ENCODE data around the gene DEAF1. TPM values are rescaled to one million over a fixed set of nuclear protein-coding genes. Genes with fewer than 3 reads are reported as not detected.

Gene DEAF1
- total RNA-seq, 2 donors from 2014 or later = 40.5 to 66.1 TPM

DNA sequence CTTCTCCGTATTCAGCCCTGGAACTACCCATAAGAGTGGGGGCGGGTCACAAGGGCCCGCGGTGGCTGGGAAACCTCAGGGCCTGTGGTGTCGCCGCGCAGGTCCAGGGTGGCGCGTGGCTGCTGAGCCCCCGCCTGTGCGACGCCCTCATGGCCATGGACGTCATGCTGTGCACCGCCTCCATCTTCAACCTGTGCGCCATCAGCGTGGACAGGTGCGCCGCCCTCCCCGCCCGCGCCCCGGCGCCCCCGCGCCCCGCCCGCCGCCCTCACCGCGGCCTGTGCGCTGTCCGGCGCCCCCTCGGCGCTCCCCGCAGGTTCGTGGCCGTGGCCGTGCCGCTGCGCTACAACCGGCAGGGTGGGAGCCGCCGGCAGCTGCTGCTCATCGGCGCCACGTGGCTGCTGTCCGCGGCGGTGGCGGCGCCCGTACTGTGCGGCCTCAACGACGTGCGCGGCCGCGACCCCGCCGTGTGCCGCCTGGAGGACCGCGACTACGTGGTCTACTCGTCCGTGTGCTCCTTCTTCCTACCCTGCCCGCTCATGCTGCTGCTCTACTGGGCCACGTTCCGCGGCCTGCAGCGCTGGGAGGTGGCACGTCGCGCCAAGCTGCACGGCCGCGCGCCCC is 55.6 kb downstream of the DEAF1 start:
- Mint-ChIP-seq H3K4me1 (ENCODE audit: low read depth) (peaks cover 13% of the 10 kb centered on the region), H3K4me3 (no peak overlapping the region), H3K9me3 (no peaks in the 10 kb centered on the region), H3K27ac (no peak overlapping the region), H3K27me3 (ENCODE audit: low read depth) (peaks cover 15% of the 10 kb centered on the region), H3K36me3 (ENCODE audit: insufficient read depth in 2 of 2) (peaks cover 0 to 3% of the 10 kb centered on the region in 2 donors)
- DNase-seq = no peak
- ATAC-seq (replicated peaks in 1 of 2) = peak; percentile 5 to 33

DNA sequence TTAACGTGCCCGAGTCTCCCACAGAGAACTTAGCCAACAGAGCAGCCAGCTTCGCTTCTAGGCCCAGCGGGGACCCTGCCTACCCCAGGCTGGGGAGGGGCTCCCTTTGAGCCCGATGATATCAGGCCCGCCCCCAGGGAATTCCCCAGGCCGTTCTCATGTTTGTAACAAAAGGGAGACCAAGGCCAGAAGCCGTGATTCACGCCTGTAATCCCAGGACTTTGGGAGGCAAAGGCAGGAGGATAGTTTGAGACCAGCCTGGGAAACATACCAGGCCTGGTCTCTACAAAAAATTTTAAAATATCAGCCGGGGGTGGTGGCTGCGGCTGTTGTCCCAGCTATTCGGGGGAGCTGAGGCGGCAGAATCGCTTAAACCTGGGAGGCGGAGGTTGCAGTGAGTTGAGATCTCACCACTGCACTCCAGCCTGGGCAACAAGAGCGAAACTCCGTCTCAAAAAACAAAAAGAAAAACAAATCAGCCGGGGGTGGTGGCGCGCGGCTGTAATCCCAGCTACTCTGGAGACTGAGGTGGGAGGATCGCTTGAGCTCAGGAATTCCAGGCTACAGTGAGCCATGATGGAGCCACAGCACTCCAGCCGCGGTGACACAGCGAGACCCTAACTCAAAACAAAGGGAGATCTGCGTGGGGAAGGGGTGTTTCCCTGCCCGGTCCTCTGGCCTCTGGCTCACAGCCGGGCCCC is 56.2 kb downstream of the DEAF1 start:
- Mint-ChIP-seq H3K4me1 (ENCODE audit: low read depth) (peaks cover 13% of the 10 kb centered on the region), H3K36me3 (ENCODE audit: insufficient read depth in 2 of 2) (peaks cover 0 to 3% of the 10 kb centered on the region in 2 donors), H3K27me3 (ENCODE audit: low read depth) (peaks cover 15% of the 10 kb centered on the region), H3K4me3 (peak overlapping the region; percentile 44 to 51), H3K9me3 (no peaks in the 10 kb centered on the region), H3K27ac (peak overlapping the region; percentile 57)
- ATAC-seq (replicated peaks in 1 of 2) (no peak), DNase-seq (no peak)

DNA sequence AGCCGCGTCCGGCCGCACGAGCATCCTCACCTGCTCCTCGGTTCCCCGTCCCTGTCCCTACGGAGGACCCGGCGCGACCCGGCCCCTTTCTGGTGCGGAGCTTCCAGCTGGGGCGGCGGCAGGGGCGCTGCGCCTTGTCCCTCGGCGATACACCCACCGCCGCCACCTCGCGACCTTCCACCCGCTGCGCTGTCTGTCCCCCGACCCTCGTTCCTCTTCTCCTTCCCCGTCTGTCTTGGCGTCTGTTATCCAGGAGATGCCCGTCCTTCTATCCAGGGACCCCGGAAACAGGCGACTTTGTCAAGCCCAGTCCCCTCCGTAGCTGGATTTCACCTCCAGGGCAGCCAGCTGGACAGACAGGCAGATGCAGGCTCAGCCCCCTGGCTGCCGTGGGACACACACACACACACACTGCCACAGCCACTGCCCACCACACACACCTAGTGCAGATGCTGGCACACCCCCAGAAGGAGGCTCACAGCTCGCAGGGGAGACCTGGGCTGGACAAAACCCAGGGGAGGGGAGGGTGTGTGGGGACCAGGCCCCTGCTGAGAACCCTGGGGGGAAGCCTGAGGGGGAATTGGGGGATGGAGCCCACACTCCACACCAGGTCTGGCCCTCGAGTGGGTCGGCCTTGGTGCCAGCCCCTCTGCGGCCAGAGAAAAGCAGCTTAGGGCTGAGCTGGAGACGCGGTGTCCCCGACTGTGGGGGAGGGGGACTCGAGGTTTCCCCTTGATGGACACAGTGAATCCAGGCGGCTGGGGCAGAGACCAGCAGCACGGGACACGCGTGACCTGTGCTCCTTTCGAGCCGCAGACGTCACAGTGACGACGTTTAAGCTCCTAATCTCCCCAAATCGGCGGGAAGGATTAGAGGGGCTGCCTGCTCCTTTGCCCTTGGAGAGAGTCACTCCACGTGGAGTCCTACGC is 57.2 kb downstream of the DEAF1 start:
- peaks cover 15% of the 10 kb centered on the region for H3K27me3 Mint-ChIP-seq (ENCODE audit: low read depth)
- no peak for DNase-seq
- peak overlapping the region; percentile 81 for H3K27ac Mint-ChIP-seq
- H3K9me3 Mint-ChIP-seq = no peaks in the 10 kb centered on the region
- H3K4me1 Mint-ChIP-seq (ENCODE audit: low read depth) = peaks cover 13% of the 10 kb centered on the region
- ATAC-seq (replicated peaks in 1 of 2) = peak in 1 of 2 donors; percentile 14
- peak overlapping the region; percentile 31 to 71 for H3K4me3 Mint-ChIP-seq
- peaks cover 0 to 3% of the 10 kb centered on the region in 2 donors for H3K36me3 Mint-ChIP-seq (ENCODE audit: insufficient read depth in 2 of 2)

DNA sequence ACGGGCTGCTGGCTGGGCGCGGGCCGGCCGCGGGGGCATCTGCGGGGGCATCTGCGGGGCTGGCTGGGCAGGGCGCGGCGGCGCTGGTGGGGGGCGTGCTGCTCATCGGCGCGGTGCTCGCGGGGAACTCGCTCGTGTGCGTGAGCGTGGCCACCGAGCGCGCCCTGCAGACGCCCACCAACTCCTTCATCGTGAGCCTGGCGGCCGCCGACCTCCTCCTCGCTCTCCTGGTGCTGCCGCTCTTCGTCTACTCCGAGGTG is 57.8 kb downstream of the DEAF1 start:
- H3K4me3 Mint-ChIP-seq = peak overlapping the region; percentile 31 to 71
- H3K4me1 Mint-ChIP-seq (ENCODE audit: low read depth) = peaks cover 13% of the 10 kb centered on the region
- no peak for DNase-seq
- H3K36me3 Mint-ChIP-seq (ENCODE audit: insufficient read depth in 2 of 2) = peaks cover 0 to 3% of the 10 kb centered on the region in 2 donors
- peaks cover 15% of the 10 kb centered on the region for H3K27me3 Mint-ChIP-seq (ENCODE audit: low read depth)
- H3K9me3 Mint-ChIP-seq = no peaks in the 10 kb centered on the region
- no peak overlapping the region for H3K27ac Mint-ChIP-seq
- ATAC-seq (replicated peaks in 1 of 2) = peak in 1 of 2 donors; percentile 4

DNA sequence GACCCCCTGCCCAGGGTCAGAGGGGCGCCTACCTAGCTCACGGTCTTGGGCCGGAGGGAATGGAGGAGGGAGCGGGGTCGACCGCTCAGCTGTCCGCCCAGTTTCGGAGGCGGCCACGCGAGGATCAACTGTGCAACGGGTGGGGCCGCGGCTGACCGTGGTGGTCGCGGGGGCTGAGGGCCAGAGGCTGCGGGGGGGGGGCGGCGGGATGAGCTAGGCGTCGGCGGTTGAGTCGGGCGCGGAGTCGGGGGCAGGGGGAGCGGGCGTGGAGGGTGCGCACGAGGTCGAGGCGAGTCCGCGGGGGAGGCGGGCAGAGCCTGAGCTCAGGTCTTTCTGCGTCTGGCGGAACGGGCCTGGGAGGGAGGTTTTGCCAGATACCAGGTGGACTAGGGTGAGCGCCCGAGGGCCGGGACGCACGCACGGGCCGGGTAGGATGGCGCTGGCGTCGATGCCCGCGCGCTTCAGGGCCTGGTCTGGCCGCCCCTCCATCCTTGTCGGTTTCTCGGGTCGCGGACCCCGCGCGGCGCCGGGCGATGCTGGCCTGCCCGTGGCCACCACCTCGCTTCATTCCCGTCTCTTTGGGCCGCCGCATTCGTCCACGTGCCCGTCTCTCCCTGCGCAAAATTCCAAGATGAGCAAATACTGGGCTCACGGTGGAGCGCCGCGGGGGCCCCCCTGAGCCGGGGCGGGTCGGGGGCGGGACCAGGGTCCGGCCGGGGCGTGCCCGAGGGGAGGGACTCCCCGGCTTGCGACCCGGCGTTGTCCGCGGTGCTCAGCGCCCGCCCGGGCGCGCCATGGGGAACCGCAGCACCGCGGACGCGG is 58.3 kb downstream of the DEAF1 start, which contains the start of gene DRD4:
TSS of gene DRD4 (plus strand) at position 759 of the 822 bp plus-strand sequence. CDS start at position 795, 36 bp downstream.
- H3K36me3 Mint-ChIP-seq (ENCODE audit: insufficient read depth in 2 of 2) = peaks cover 0 to 3% of the 10 kb centered on the region in 2 donors
- H3K4me3 Mint-ChIP-seq = peak within 1 kb of the TSS; percentile 31 to 71
- ATAC-seq (replicated peaks in 1 of 2) = peak; percentile 15 to 22
- DNase-seq = no peak
- H3K4me1 Mint-ChIP-seq (ENCODE audit: low read depth) = peaks cover 13% of the 10 kb centered on the region
- H3K27me3 Mint-ChIP-seq (ENCODE audit: low read depth) = peaks cover 15% of the 10 kb centered on the region
- H3K9me3 Mint-ChIP-seq = no peaks in the 10 kb centered on the region
- H3K27ac Mint-ChIP-seq = peak within 1 kb of the TSS; percentile 81

DNA sequence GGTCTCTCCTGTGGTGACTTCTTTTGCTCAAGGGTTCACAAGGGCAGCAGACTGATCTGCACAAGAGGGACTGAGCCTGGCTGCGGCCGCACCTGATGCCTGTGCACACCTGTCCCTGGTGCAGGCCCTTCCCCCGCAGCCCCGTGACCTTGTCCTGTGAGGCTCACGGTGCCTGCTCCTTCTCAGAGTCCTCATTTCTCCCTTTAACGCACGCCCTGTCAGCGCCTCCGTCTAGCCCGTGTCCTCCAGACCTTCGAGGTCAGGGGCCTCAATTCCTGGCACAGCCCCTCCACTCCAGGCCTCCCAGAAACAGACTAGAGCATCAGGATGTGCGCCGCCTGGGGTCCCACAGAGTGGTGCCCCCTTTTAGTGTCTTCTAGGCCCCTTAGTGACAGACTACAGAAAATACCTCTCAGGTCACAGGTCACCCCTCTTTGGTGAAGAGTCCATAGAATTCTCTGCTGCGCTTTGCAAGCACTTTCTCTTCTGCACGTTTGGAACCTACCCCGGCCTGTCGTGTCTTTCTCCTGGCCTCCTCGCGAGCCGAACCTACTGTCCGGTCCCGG is 59.0 kb downstream of the DEAF1 start:
- H3K4me3 Mint-ChIP-seq = peak overlapping the region in 1 of 2 donors; percentile 13
- DNase-seq = no peak
- no peaks in the 10 kb centered on the region for H3K9me3 Mint-ChIP-seq
- H3K27ac Mint-ChIP-seq = no peak overlapping the region
- peaks cover 15% of the 10 kb centered on the region for H3K27me3 Mint-ChIP-seq (ENCODE audit: low read depth)
- ATAC-seq (replicated peaks in 1 of 2) = no peak
- H3K36me3 Mint-ChIP-seq (ENCODE audit: insufficient read depth in 2 of 2) = peaks cover 0 to 3% of the 10 kb centered on the region in 2 donors
- peaks cover 13% of the 10 kb centered on the region for H3K4me1 Mint-ChIP-seq (ENCODE audit: low read depth)

DNA sequence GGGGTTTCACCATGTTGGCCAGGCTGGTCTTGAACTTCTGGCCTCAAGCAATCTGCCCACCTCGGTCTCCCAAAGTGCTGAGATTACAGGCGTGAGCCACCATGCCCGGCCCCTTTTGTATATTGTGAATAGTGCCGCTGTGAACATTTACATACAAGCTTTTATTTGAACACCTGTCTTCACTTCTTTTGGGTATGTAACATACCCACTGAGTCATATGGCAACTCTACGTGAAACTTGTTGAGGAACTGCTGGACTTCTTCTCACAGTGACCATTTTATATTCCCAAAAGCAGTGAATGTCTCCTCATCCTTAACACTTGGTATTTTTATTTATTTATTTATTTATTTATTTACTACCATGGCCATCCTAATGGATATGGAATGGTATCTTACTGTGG is 64.2 kb downstream of the DEAF1 start:
- Mint-ChIP-seq H3K36me3 (ENCODE audit: insufficient read depth in 2 of 2) (peaks cover 3 to 7% of the 10 kb centered on the region in 2 donors), H3K4me1 (ENCODE audit: low read depth) (peaks cover 23% of the 10 kb centered on the region), H3K27me3 (ENCODE audit: low read depth) (peaks cover 23% of the 10 kb centered on the region), H3K27ac (no peak overlapping the region), H3K9me3 (no peaks in the 10 kb centered on the region), H3K4me3 (no peak overlapping the region)
- ATAC-seq (replicated peaks in 1 of 2) = no peak
- no peak for DNase-seq

DNA sequence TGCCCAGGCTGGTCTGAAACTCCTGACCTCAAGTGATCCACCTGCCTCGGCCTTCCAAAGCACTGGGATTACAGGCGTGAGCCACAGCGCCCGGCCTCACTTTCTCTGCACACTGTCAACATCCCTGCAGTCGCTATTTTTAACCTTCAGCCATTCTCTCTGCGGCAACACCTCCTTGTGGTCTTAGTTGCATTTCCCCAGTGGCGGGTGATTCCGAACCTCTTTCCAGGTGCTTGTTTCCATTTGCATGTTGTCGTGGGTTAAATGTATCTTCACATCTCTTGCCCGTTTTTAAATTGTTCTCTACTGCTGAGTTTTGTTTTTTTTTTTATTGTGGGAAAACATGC is 65.8 kb downstream of the DEAF1 start:
- Mint-ChIP-seq H3K36me3 (ENCODE audit: insufficient read depth in 2 of 2) (peaks cover 3 to 7% of the 10 kb centered on the region in 2 donors), H3K4me3 (peak overlapping the region; percentile 68 to 76), H3K27me3 (ENCODE audit: low read depth) (peaks cover 23% of the 10 kb centered on the region), H3K27ac (peak overlapping the region; percentile 21), H3K4me1 (ENCODE audit: low read depth) (peaks cover 23% of the 10 kb centered on the region), H3K9me3 (no peaks in the 10 kb centered on the region)
- DNase-seq (no peak), ATAC-seq (replicated peaks in 1 of 2) (peak; percentile 22 to 27)

DNA sequence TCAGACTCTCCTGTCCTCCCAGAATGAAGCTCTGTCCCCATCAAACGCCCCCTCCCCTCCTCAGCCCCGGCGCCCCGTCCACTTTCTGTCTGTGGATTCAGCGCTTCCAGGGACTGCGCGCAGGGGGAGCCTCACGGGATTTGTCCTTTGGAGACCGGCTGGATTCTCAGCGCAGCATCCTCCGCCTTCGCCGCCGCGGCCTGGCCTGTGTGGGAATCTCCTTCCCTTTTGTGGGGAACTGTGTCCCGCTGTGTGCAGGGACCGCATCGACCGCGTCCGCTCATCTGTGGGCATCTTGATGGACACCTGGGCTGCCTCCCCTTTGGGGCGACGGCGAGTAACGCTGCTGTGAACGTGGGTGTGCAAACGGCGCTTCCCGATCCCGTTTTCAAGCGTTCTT is 67.0 kb downstream of the DEAF1 start:
- ATAC-seq (replicated peaks in 1 of 2) (no peak), DNase-seq (no peak)
- Mint-ChIP-seq H3K27me3 (ENCODE audit: low read depth) (peaks cover 23% of the 10 kb centered on the region), H3K9me3 (no peaks in the 10 kb centered on the region), H3K4me1 (ENCODE audit: low read depth) (peaks cover 23% of the 10 kb centered on the region), H3K36me3 (ENCODE audit: insufficient read depth in 2 of 2) (peaks cover 3 to 7% of the 10 kb centered on the region in 2 donors), H3K27ac (peak overlapping the region; percentile 31), H3K4me3 (peak overlapping the region; percentile 68 to 76)

DNA sequence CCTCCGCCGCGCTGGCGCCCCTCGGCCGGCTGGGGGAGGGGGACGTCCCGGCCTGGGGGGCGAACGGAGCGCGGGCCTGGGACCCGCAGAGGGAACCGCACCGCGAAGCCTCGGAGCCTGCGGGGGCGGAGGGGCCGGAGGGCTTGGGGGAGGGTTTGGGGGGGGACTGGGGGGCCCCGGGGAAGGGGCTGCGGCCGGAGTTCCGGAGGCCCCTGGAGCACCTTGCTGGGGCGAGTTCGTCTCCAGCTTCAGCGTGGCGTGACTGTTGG is 67.8 kb downstream of the DEAF1 start:
- Mint-ChIP-seq H3K4me3 (no peak overlapping the region), H3K27me3 (ENCODE audit: low read depth) (peaks cover 23% of the 10 kb centered on the region), H3K4me1 (ENCODE audit: low read depth) (peaks cover 23% of the 10 kb centered on the region), H3K9me3 (no peaks in the 10 kb centered on the region), H3K36me3 (ENCODE audit: insufficient read depth in 2 of 2) (peaks cover 3 to 7% of the 10 kb centered on the region in 2 donors), H3K27ac (no peak overlapping the region)
- ATAC-seq (replicated peaks in 1 of 2) (no peak), DNase-seq (no peak)

DNA sequence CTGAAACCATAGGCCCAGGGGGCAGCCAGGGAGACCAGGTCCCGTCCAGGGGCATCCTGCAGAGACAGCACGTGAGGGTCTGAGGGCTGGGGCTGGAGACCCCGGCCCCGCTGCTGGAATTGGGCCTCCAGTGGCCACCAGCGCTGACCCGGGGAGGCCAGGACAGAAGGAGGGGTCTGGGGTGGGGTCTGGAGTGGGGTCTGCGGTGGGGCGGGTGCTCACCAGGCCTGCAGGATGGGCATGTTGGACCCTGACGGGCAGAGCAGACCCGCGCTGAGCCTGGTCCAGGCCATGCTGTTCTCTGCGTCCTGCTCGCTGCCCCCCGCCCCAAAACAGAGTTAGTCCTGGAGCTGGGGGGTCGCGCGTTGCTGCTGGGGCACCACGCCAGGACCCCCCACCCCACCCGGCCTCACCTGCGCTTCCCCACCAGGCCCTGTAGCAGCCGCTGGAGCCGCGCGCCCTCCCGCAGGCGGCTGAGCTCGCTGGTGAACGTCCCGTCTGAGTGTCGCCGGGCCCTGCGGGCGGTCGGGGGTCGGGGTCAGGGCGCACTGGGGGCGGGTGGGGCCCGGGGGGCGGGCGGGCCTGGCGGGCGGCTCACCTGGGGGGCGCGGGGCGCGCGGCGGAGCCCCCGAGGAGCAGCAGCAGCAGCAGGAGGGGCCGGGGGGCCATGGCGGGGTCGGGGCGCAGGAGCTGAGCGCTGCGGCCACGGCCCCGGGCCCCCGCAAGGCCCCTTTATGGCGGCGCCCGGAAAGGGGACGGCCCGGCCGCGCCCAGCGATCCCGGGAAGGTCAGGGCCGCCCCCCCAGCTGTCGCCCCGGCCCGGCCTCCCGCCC is 68.3 kb downstream of the DEAF1 start, which contains the start of gene SCT:
TSS of gene SCT (minus strand) at position 707 of the 833 bp plus-strand sequence. CDS start at position 669, 38 bp downstream.
- no peaks in the 10 kb centered on the region for H3K9me3 Mint-ChIP-seq
- peaks cover 3 to 7% of the 10 kb centered on the region in 2 donors for H3K36me3 Mint-ChIP-seq (ENCODE audit: insufficient read depth in 2 of 2)
- H3K4me1 Mint-ChIP-seq (ENCODE audit: low read depth) = peaks cover 23% of the 10 kb centered on the region
- peaks cover 23% of the 10 kb centered on the region for H3K27me3 Mint-ChIP-seq (ENCODE audit: low read depth)
- H3K27ac Mint-ChIP-seq = no peak within 1 kb of the TSS
- peak within 1 kb of the TSS in 1 of 2 donors; percentile 68 for H3K4me3 Mint-ChIP-seq
- no peak for ATAC-seq (replicated peaks in 1 of 2)
- no peak for DNase-seq

Data from activated T-cell treated with anti-CD3 and anti-CD28 coated beads, Interleukin-2, amount 50 U/mL, for 72 hours (primary cell).